Measurements from ENCODE around the gene PPWD1.

Gene PPWD1

DNA sequence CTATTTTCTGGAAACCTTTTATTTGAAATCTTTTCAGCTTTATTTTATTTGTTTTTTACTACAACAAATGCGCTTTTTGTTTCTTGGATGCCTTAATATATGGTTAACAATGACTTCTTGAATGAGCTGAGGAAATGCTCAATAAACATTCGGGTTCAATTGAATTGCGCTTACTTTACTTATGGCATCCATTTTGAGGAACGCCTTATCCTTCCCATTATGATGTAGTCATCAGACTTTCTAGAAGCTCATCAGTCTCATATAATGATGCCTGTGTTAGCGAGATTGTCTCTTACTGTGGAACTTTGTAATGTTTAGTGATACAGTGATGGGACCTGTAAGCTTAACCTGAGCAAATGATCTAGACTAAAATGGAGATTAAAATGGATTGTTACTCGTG, 62.6 kb downstream of the PPWD1 start (continued):
- TF ChIP-seq, protein P1, sequence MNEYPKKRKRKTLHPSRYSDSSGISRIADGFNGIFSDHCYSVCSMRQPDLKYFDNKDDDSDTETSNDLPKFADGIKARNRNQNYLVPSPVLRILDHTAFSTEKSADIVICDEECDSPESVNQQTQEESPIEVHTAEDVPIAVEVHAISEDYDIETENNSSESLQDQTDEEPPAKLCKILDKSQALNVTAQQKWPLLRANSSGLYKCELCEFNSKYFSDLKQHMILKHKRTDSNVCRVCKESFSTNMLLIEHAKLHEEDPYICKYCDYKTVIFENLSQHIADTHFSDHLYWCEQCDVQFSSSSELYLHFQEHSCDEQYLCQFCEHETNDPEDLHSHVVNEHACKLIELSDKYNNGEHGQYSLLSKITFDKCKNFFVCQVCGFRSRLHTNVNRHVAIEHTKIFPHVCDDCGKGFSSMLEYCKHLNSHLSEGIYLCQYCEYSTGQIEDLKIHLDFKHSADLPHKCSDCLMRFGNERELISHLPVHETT (tag by site-specific recombination; IDR thresholded peaks at IDR 0.05), result no peak
- TF ChIP-seq PRDM1 (tag by site-specific recombination; IDR thresholded peaks at IDR 0.05) (no peak), ZNF510 (tag by site-specific recombination; IDR thresholded peaks at IDR 0.05; ENCODE audit: insufficient replicate concordance) (no peak), ZNF221 (tag by site-specific recombination; IDR thresholded peaks at IDR 0.05; ENCODE audit: borderline replicate concordance) (no peak), ZNF610 (tag by site-specific recombination; IDR thresholded peaks at IDR 0.05; ENCODE audit: borderline replicate concordance) (no peak), ZNF701 (tag by site-specific recombination; IDR thresholded peaks at IDR 0.05) (no peak), ZBTB11 (tag by site-specific recombination; conservative IDR thresholded peaks at IDR 0.05; ENCODE audit: low read depth) (no peak), ZNF658 (tag by site-specific recombination; IDR thresholded peaks at IDR 0.05) (no peak), ZNF596 (tag by site-specific recombination; IDR thresholded peaks at IDR 0.05) (no peak), ZFP69B (tag by site-specific recombination; IDR thresholded peaks at IDR 0.05) (no peak), ZNF146 (tag by site-specific recombination; IDR thresholded peaks at IDR 0.05) (no peak)
- TF ChIP-seq, protein P2, sequence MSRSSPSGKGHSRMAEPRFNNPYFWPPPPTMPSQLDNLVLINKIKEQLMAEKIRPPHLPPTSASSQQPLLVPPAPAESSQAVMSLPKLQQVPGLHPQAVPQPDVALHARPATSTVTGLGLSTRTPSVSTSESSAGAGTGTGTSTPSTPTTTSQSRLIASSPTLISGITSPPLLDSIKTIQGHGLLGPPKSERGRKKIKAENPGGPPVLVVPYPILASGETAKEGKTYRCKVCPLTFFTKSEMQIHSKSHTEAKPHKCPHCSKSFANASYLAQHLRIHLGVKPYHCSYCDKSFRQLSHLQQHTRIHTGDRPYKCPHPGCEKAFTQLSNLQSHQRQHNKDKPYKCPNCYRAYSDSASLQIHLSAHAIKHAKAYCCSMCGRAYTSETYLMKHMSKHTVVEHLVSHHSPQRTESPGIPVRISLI (tag by site-specific recombination; IDR thresholded peaks at IDR 0.05), result no peak

DNA sequence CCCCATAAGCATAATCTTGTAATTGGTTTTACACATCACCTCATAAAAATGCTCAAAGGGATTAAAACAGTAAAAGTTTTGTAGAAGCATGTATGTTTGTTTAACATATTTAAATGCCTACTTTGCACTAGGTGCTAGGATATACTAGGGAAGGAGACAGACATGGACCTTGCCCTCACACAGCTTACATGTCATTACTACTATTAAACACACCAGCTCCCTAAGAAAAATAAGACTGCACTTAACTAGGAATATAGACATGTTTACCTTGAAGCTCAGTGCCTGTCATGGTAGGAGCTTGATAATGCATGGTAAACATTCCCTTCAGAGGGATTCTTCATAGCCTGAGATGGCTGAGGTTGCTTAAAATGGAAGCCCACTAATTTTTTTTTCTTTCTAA, 67.9 kb downstream of the PPWD1 start:
- no peaks in the 10 kb centered on the region for H3K4me1 ChIP-seq (ENCODE audit: control insufficient read depth, insufficient read depth, low read length)
- ChIA-PET POLR2A (no interaction called here), CTCF (interaction anchor here (0.6 kb wide), 1 partner anchor 61 kb away, joined by 3 read pairs; no protein-coding TSS in a partner anchor)
- H3K4me3 ChIP-seq (ENCODE audit: low read depth, low read length), result no peak overlapping the region
- no peak overlapping the region for H3K27ac ChIP-seq (ENCODE audit: extremely low read depth, low read depth, low read length)
- H3K9me3 ChIP-seq (ENCODE audit: control insufficient read depth, insufficient read depth, low read depth, low read length), result no peaks in the 10 kb centered on the region
- peaks cover 6 to 16% of the 10 kb centered on the region in 2 experiments for H3K36me3 ChIP-seq (ENCODE audit: control insufficient read depth in 2 of 2, insufficient read depth in 1 of 2, low read length in 2 of 2)
- TF ChIP-seq ZNF121 (tag by site-specific recombination; IDR thresholded peaks at IDR 0.05) (no peak), TCF7L2 (IDR thresholded peaks at IDR 0.05; ENCODE audit: borderline replicate concordance, low read depth, low read length) (no peak), ATF2 (tag by site-specific recombination; IDR thresholded peaks at IDR 0.05; ENCODE audit: low read depth) (no peak), ZNF366 (tag by site-specific recombination; conservative IDR thresholded peaks at IDR 0.05) (no peak), ZNF202 (tag by site-specific recombination; IDR thresholded peaks at IDR 0.05; ENCODE audit: borderline replicate concordance) (no peak), PRDM1 (tag by site-specific recombination; IDR thresholded peaks at IDR 0.05) (no peak), ZNF223 (tag by site-specific recombination; IDR thresholded peaks at IDR 0.05) (no peak), ZNF426 (tag by site-specific recombination; IDR thresholded peaks at IDR 0.05) (no peak), SP3 (tag by site-specific recombination; IDR thresholded peaks at IDR 0.05) (no peak), FEZF1 (tag by site-specific recombination; IDR thresholded peaks at IDR 0.05) (no peak), ZNF596 (tag by site-specific recombination; IDR thresholded peaks at IDR 0.05) (no peak)
- TF ChIP-seq, protein P3, sequence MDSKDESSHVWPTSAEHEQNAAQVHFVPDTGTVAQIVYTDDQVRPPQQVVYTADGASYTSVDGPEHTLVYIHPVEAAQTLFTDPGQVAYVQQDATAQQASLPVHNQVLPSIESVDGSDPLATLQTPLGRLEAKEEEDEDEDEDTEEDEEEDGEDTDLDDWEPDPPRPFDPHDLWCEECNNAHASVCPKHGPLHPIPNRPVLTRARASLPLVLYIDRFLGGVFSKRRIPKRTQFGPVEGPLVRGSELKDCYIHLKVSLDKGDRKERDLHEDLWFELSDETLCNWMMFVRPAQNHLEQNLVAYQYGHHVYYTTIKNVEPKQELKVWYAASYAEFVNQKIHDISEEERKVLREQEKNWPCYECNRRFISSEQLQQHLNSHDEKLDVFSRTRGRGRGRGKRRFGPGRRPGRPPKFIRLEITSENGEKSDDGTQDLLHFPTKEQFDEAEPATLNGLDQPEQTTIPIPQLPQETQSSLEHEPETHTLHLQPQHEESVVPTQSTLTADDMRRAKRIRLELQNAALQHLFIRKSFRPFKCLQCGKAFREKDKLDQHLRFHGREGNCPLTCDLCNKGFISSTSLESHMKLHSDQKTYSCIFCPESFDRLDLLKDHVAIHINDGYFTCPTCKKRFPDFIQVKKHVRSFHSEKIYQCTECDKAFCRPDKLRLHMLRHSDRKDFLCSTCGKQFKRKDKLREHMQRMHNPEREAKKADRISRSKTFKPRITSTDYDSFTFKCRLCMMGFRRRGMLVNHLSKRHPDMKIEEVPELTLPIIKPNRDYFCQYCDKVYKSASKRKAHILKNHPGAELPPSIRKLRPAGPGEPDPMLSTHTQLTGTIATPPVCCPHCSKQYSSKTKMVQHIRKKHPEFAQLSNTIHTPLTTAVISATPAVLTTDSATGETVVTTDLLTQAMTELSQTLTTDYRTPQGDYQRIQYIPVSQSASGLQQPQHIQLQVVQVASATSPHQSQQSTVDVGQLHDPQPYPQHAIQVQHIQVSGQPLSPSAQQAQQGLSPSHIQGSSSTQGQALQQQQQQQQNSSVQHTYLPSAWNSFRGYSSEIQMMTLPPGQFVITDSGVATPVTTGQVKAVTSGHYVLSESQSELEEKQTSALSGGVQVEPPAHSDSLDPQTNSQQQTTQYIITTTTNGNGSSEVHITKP (tag by site-specific recombination; IDR thresholded peaks at IDR 0.05), result no peak
- TF ChIP-seq, protein P4, sequence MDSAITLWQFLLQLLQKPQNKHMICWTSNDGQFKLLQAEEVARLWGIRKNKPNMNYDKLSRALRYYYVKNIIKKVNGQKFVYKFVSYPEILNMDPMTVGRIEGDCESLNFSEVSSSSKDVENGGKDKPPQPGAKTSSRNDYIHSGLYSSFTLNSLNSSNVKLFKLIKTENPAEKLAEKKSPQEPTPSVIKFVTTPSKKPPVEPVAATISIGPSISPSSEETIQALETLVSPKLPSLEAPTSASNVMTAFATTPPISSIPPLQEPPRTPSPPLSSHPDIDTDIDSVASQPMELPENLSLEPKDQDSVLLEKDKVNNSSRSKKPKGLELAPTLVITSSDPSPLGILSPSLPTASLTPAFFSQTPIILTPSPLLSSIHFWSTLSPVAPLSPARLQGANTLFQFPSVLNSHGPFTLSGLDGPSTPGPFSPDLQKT (IDR thresholded peaks at IDR 0.05; ENCODE audit: borderline replicate concordance, low read depth, low read length), result no peak

Data from HEK293 (cell line).